HG02840 (cell line): ENCODE measurements around the gene SPECC1.

Experiments used
- ATAC-seq: cut with Tn5 transposase; IDR thresholded peaks from one replicate; pipeline ENCODE4 v1.9.1; 2021; ENCODE audit warnings: mild to moderate bottlenecking, moderate library complexity, moderate number of reproducible peaks; ENCODE audit not compliant: unreplicated experiment, low FRiP score

Gene SPECC1

DNA sequence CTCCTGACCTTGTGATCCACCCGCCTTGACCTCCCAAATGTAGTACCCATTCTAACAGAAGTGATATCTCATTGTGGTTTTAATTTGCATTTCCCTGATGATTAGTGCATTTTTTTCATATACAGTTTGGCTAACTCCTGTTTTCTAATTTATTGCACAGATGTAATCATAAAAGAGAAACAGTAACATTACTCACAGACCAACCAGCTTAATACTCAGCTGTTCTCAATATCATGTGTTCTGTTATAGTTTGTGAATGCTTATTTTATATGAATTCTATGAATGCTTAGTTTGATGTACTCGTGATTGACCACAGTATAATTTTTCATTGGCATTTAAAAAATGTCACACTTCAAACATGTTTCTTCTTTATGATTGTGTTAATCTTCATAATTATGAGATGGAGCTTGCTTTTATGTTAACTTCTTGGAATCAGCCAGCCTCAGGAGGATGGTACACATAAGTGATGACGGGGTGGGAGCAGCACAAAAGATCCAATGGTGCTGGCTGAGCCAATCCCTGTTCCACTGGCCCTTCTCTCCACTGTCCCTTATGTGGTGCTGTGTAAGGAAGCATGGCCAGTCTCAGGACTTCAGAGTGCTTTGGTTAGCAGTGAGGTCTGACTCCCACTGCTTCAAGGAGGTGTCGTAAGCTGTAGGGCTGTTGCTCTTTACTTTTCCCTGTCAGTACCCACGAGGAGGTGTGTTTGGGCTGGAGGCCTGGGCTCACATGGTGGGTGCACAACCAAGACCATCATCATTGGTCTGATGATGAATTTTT is 191.0 kb downstream of the SPECC1 start:
- ATAC-seq, result no peak

DNA sequence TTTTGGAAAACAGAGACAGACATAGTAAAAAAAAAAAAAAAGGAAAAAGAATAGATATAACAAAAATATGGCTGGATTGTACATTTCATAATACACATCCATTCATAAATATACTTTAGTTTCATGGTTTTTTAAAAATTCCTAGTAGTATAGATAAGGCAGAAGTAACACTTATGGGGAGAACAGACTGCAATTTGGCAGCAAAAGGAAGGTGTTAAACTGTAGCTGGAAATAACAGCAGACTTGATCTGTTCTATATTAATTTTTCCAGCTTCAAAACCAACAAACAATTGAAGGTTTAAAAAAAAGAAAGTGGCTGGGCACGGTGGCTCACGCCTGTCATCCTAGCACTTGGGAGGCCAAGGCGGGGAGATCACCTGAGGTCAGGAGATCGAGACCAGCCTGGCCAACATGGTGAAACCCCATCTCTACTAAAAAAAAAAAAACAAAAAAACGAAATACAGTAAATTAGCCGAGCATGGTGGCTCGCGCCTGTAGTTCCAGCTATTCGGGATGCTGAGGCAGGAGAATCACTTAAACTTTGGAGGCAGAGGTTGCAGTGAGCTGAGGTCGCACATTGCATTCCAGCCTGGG is 191.8 kb downstream of the SPECC1 start:
- no peak for ATAC-seq

DNA sequence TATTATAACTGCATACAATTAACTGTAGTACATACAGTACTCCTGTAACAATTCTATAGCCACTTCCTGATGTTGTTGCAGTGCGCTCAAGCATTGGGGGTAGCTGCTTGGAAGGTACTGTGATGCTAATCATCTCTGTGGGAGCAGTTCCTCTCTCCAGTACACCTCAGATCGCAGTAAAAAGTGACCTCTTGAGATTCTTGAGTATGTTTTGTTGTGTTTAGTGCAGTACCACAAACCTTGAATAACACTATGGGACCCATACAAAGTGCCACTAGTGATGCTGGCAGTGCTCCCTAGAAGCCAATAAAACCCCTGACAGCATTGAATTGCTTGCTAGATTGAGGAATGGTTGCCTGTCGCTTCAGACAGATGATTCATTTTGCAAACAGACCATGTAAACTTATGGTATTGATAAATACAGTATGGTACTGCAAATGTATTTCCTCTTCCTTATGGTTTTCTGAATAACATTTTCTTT is 193.0 kb downstream of the SPECC1 start:
- no peak for ATAC-seq

DNA sequence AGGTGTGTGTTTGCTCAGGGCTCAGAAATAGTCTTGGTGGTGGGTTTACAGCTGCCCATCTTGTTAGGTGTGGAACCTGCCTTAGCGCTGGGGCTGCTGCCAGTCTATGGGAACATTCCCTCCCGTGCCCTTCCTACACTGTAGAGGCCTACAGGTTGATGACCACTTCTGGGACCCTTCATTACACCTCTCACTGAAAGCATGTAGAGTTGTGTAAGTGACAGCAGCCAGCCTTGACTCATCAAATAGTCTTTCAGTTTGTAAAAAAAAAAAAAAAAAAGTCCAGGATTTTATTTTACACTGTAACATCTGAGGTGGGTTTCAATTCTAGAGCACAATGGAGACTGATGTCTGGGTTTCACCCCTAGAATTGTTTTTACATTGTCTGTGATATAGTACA is 193.9 kb downstream of the SPECC1 start:
- ATAC-seq, result no peak

DNA sequence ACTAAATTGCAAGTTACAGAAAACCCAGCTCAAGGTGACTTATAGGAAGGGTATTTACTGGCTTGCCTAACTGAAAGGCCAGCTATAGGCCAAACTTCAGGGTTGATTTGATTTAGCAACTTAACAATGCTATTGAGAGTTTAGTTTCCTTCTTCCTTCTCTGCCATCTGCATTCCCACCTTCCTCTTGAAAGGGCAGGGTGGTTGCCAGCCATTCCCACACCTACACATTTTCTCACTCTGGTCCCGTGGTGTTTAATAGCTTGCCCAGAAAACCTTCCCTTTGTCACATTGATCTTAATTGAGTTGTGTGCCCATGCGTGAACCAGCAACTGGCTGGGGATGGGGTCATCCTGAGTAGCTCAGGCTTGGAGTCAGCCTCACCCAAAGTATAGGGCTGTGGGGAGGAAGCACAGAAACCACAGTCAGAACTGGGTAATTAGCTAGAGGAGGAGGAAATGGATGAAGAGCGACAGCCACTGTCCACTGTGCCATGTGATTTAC is 194.7 kb downstream of the SPECC1 start:
- ATAC-seq, result no peak

DNA sequence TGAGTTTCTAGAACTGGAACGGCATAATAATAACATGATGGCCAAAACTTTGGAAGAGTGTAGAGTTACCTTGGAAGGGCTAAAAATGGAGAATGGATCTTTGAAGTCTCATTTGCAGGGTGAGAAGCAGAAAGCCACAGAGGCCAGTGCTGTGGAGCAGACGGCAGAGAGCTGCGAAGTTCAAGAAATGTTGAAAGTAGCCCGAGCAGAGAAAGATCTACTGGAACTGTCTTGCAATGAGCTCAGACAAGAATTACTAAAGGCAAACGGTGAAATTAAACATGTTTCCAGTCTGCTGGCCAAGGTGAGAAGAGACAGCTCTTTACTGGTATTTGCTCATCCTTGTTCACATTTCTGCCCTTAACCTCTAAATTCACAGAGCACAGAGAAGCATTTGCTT is 196.4 kb downstream of the SPECC1 start:
- ATAC-seq, result no peak

DNA sequence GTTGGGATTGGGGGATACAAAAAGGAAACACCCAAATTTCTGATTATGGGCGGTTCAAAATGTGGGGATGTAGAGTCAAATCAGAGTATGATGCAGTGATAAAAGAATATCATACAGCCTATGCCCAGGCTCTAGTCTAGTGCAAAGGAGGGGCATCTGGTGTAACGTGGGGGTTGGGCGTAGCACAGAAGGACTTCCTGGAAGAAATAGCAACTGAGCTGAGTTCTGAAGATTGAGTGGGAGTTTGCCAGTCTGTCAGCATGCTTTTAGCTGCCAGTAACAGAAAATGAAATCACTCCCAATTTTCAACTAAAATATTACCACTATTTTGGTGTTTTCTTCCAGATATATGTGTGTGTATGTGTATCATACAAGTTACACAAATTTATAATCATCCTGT is 196.9 kb downstream of the SPECC1 start:
- no peak for ATAC-seq

DNA sequence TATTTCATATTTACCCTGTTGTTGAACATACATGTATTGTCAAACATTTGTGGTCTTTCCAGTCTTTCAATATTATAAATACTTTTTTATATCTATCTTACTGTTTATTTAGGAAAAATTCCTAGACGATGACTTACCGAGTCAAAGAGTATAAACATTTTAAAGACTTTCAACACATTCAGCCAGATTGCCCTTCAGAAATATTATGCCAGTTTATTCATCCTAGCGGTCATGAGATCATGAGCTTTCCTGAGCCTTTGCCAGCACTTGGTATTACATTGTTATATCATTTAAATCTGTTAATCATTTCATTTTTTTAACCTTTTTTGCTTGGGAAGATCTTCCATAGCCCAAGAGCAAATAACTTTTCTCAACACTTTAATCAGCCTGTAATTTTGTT is 197.4 kb downstream of the SPECC1 start:
- no peak for ATAC-seq

DNA sequence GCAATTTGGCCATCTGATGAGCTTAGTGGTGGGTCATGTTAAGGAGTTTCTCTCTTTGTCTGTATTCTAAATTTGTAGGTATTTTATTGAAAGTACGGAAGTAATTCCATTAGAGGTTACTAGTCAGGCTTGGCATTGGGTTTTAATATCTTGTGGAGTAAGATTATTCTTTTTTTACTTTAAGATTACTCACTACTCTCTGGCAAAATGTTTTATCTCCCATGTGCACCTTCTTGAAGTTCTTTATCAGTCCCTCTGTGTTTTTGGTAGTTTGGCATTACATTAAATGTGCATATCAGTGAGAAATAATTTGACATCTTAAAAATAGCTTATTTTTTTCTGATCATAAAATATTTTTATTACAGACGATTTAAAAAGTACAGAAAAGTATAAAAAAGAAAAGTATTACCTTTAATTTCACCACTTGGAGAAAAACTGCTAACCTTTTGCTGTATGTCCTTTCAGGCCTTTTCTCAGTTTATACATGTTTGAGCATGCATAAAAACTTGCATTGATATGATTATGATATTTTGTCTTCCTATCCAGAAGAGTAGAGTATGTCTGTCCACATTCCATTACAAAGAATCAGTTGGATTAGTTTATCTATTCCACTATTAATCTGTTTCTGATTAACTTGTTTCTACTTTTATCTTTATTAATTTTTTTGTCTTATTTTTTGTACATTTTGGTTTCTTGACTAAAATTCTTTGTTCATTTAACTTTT is 198.3 kb downstream of the SPECC1 start:
- no peak for ATAC-seq

DNA sequence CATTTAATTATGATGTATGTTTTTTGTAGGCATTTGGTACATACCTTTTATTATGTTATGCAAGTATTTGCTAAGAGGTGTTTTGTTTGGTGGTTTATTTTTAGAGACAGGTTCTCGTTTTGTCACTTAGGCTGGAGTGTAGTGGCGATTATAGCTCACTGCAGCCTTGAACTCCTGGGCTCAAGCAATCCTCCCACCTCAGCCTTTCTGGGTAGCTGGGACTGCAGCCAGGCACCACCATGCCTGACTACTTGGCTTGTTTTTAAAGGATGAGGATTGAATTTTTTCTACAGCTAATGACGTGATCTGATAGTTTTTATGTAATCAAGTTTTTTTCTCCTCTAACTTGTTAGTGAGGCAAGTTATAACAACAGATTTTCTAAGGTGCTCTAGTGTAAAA is 199.6 kb downstream of the SPECC1 start:
- no peak for ATAC-seq

DNA sequence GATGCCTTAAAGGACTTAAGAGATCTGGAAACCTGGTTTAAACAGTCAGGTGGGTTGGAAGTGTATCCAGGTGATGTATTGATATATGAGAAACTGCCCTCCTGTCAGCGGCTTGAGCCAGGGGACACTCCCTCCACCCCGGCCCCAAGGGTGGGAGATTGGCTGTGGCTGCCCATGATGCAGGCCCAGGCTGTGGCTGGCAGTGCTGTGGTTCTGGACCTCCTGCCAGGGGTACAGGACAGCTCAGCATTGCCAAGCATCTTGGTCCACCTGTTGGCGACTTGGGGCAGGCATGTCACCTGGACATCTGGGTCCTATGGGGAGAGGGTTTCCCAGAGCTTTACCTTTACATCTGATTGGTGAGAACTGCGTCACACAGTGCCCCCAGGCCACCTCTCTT is 201.0 kb downstream of the SPECC1 start:
- ATAC-seq, result no peak

DNA sequence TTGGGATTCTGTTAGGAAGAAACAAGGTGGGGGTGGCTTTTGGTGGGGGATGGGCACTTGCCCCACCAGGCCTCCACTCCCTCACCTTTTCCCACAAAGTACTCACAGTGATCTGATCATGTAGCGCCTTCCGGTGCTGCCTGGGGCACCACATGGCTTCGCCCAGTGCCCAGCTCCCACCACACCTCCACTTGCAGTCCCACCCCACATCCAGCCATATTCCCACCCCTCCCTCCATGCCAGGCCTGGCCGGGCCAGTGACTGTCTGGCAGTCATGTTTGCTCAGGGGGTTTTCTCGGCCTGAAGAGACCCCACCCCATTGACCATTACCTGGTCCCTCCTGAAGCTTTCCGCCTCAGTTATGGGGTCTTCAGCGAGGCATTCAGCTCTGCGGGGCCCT is 201.5 kb downstream of the SPECC1 start:
- ATAC-seq, result no peak

DNA sequence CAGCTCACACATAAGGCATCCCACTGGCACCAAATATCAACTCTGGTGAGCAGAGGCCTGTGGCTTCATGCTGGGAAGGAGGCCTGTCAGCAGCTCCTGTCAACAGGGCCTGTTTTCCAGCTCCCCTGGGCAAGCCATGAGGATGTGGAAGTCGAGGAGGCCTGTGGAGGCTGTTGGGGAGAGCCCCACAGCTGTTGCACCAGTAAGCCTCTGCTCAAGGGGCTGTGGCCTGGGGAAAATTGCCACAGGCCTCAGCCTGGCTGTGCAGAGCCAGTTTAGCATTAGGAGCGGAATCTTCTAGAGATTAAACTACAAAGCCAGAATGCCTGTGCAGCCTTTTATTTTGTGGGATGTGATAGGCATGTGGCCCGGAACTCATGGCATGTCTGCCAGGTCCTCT is 202.1 kb downstream of the SPECC1 start:
- no peak for ATAC-seq

DNA sequence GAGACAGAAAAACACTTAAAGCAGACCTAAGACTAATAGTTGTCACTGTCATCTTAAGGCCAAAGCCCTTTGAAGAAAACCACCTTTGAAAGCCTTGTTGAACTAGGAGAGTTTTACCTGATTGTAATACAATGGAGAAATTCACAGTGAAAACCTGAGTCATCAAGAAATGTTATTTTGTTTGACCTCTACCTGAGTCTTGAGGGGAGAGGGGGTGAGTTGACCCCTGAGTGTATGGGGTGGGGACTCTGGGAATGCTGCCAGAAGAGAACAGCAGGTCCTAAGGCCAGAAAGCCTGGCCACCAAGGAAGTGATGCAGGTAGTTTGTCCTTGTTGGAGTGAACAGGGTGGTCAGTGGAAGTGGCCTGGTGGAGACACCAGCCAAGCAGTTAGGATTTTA is 204.3 kb downstream of the SPECC1 start:
- no peak for ATAC-seq

DNA sequence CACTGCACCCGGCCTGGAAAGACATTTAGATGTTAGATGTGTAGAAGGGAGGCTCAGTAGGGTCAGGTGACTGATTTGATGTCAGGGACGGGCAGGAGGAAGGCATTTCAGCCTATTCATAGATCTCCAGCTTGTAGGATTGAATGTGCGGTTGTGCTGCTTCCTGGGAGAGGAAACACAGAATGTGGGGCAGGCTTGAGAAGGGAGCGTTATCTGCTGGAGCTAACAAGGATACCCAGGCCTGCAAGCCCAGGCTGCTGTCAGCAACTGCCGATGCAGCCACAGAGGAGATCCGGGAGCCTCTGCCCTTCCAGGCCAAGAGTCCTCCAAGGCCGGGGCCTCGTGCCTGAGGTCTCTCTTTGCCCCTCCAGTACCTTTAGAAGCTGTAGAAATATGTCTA is 205.6 kb downstream of the SPECC1 start:
- no peak for ATAC-seq

DNA sequence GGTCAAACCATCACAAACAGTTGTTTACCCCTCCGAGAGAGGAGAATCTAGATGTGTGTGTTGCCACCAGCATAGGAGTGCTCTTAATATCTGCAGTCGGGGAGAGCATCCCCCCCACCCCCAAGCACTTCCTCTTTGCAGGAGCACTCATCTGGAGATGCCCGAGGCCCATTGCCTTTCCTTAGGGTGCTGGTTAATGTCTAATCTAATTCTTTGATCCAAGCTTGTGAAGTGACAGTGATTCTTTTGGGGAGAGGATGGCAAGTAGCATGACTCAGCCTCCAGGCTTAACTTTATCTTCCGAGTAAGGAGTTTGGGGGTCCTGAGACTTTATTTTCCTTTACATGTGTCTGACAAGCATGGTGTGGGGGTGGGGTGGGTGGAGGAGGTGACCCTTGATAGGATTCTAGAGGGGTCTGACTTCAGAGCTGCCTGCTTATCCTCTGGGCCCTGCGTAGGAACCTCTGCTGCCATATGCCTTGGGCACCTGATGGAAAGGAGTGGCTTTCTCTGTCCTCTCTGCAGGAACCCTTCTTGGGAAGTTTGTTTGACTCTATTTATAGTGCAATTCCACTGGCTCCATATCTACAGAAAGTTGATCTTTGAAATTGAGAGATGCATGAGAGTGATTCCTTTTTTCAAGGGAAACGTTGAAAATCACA is 207.1 kb downstream of the SPECC1 start:
- ATAC-seq, result no peak

DNA sequence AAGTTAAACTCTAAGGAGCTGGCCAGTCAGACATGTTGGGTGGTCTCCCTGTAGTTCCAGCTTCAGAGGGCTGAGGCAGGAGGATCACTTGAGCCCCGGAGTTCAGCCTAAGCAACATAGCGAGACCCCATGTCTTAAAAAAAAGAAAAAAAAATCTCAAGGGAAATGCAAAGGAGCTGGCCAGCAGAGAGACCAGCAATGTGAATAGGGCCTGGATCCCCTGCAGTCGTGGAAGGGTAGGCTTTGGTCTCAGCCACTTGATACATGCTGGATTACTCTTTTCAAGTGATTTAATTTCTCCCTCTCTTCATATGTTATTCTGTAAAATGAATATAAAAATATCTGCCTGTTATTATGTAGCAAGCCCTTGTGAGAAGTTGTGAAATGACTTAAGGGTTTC is 207.7 kb downstream of the SPECC1 start:
- ATAC-seq, result no peak

DNA sequence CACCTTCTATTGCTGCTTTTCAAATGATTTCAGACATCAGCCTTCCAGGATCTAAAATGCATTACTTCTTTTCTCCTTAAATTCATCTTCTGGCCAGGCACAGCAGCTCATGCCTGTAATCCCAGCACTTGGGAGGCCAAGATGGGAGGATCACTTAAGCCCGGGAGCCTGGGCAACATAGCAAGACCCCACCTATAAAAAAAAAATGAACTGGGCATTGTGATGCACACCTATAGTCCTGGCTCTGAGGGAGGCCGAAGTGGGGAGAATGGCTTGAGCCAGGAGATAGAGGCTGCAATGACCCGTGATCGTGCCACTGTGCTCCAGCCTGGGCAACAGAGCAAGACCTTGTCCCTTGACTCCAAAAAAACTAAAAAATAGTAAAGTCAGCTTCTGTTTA is 208.5 kb downstream of the SPECC1 start:
- ATAC-seq, result no peak

DNA sequence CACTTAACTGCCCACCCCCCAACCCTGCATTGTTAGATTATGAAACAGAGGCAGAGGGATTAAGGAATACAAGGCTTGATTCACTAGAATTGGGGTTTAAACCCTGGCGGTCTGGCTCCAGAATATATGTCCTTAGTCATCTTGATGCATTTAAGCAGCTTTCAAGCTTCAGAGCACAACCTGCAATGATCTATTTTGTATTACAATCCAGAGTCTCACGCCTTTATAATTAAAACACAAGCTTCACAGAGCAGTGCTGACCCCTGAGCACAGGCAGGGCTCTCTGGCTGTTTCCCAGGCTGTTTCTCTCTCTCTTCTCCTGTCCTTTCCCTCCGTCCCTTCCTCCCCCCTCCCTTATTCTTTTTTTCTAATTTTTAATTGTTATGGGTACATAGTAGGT is 209.1 kb downstream of the SPECC1 start:
- ATAC-seq, result no peak

DNA sequence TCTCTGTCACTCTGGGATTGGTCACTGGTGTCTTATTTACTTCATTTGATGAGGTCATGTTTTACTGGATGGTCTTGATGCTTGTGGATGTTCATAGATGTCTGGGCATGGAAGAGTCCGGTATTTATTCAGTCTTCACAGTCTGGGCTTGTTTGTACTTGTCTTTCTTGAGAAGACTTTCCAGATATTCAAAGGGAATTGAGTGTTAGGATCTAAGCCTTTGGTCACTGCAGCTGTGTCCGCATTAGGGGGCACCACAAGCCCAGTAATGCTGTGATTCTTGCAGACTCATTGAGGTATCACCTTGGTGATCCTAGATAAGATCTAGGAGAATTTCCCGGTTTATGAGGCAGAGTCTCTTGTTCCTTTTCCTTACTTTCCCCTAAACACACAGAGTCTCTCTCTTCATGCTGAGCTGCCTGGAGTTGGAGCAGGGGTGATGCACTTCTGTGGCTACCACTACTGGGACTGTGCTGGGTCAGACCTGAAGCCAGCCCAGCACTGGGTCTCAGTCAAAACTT is 214.7 kb downstream of the SPECC1 start:
- ATAC-seq, result no peak

DNA sequence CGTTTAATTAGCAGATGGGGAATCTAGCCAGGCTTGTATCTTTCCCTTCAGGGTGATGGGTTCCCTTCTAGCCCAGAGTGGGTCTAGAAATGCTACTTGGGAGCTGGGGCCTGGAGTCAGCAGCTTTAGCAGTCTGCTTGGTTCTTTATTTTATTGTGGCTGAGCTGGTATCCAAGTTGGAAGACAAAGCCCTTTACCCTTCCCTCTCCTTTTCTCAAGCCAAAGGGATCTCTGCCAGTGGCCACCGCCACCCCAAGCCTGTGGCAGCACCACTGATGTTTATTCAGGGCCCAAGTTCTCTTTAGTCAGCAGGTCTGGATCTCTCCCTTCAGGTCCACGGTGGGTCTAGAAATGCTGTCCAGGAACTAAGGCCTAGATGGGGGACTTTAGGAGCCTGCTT is 215.2 kb downstream of the SPECC1 start:
- no peak for ATAC-seq
